ENCODE results near the gene JMJD7.

Gene JMJD7

GRCh38 chr15:41868321-41868720 is 40.4 kb downstream of the JMJD7 start:
- DNase-seq: no peak

GRCh38 chr15:41869770-41870688 is 42.1 kb downstream of the JMJD7 start:
- no peak for DNase-seq

- DNase-seq: peak; percentile 62
Observed at GRCh38 chr15:41870689-41871081, 42.8 kb downstream of the JMJD7 start.

GRCh38 chr15:41871175-41871905 is 43.4 kb downstream of the JMJD7 start:
- no peak for DNase-seq

- no peak for DNase-seq
Observed at GRCh38 chr15:41872166-41872747, 44.4 kb downstream of the JMJD7 start.

GRCh38 chr15:41873711-41874110 is 45.8 kb downstream of the JMJD7 start:
- no peak for DNase-seq

- no peak for DNase-seq
Observed at GRCh38 chr15:41874736-41875135, 46.8 kb downstream of the JMJD7 start.

- DNase-seq: no peak
Observed at GRCh38 chr15:41876007-41876406, 48.1 kb downstream of the JMJD7 start.

GRCh38 chr15:41876689-41877088 is 48.8 kb downstream of the JMJD7 start:
- DNase-seq: no peak

GRCh38 chr15:41877631-41878354 is 49.9 kb downstream of the JMJD7 start:
- no peak for DNase-seq

GRCh38 chr15:41878355-41878699 is 50.4 kb downstream of the JMJD7 start:
- DNase-seq: no peak

GRCh38 chr15:41879321-41879845 is 51.5 kb downstream of the JMJD7 start:
- DNase-seq: no peak

GRCh38 chr15:41880156-41880877 is 52.4 kb downstream of the JMJD7 start:
- no peak for DNase-seq

- no peak for DNase-seq
Observed at GRCh38 chr15:41881086-41881485, 53.2 kb downstream of the JMJD7 start.

- no peak for DNase-seq
Observed at GRCh38 chr15:41881550-41881919, 53.6 kb downstream of the JMJD7 start.

- no peak for DNase-seq
Observed at GRCh38 chr15:41881920-41882688, 54.2 kb downstream of the JMJD7 start.

GRCh38 chr15:41882689-41883483 is 55.0 kb downstream of the JMJD7 start:
- no peak for DNase-seq

GRCh38 chr15:41883484-41883825 is 55.6 kb downstream of the JMJD7 start:
- DNase-seq: no peak

GRCh38 chr15:41884458-41884857 is 56.6 kb downstream of the JMJD7 start:
- no peak for DNase-seq

GRCh38 chr15:41885321-41885720 is 57.4 kb downstream of the JMJD7 start:
- DNase-seq: no peak

- DNase-seq: no peak
Observed at GRCh38 chr15:41885841-41886240, 57.9 kb downstream of the JMJD7 start.
